NT2/D1 (cell line): Measurements from ENCODE around the gene PHEX.

ENCODE experiments used
- YY1 ChIP-seq: IDR thresholded peaks from 2 replicates; pipeline ENCODE4 v1.6.1; 2011; ENCODE audit not compliant: insufficient read length, insufficient read depth
- ZNF274 ChIP-seq: IDR thresholded peaks from 2 replicates; pipeline ENCODE4 v1.6.1; 2011; ENCODE audit warnings: mild to moderate bottlenecking, low read depth, low read length

DNA sequence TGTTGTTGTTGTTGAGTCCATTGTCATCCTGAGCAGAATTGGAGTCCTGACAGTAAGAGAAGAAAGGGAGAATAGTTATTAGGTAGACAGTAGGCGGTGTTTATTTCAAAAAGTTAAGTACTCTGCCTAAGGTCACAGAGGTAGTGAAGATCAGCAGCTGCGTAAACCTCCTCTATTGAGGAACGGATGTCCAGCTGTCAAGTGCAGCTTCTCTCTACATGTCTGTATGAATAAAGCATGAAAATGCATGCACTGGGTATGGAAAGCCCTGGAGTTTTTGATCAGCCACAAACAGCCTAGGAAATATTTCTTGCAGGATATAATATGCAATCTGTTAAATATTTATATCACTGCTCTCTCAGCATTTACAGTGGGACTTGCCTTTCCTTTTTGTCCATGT is 131.2 kb downstream of the PHEX start:
- no peak for TF ChIP-seq YY1
- TF ChIP-seq ZNF274, result no peak
